HG03039 (cell line): Measurements from ENCODE around the gene SPATA13.

Experiments used
- ATAC-seq: cut with Tn5 transposase; IDR thresholded peaks from one replicate; pipeline ENCODE4 v1.9.1; 2021; ENCODE audit warnings: mild to moderate bottlenecking, moderate library complexity; ENCODE audit not compliant: unreplicated experiment

Gene SPATA13

GRCh38 chr13:24221007-24221406 lies 60.5 kb downstream of the SPATA13 start:
- no peak for ATAC-seq

GRCh38 chr13:24222756-24223155 lies 62.2 kb downstream of the SPATA13 start:
- ATAC-seq, result no peak

GRCh38 chr13:24223341-24224231 lies 63.1 kb downstream of the SPATA13 start:
- ATAC-seq, result no peak

GRCh38 chr13:24224232-24224680 lies 63.7 kb downstream of the SPATA13 start:
- no peak for ATAC-seq

GRCh38 chr13:24225062-24225461 lies 64.5 kb downstream of the SPATA13 start:
- no peak for ATAC-seq

GRCh38 chr13:24225930-24226329 lies 65.4 kb downstream of the SPATA13 start:
- ATAC-seq, result no peak

- no peak for ATAC-seq
These were observed 66.2 kb downstream of the SPATA13 start for GRCh38 chr13:24226762-24227161.

GRCh38 chr13:24228852-24229458 lies 68.4 kb downstream of the SPATA13 start:
- ATAC-seq, result no peak

GRCh38 chr13:24230428-24231072 lies 70.0 kb downstream of the SPATA13 start:
- no peak for ATAC-seq

- ATAC-seq, result no peak
These were observed 70.9 kb downstream of the SPATA13 start for GRCh38 chr13:24231377-24231776.

- ATAC-seq, result no peak
These were observed 71.5 kb downstream of the SPATA13 start for GRCh38 chr13:24232037-24232436.

- no peak for ATAC-seq
These were observed 72.0 kb downstream of the SPATA13 start for GRCh38 chr13:24232474-24232873.

- no peak for ATAC-seq
These were observed 72.9 kb downstream of the SPATA13 start for GRCh38 chr13:24233351-24233901.

- no peak for ATAC-seq
These were observed 73.8 kb downstream of the SPATA13 start for GRCh38 chr13:24234200-24234915.

GRCh38 chr13:24237356-24237755 lies 76.8 kb downstream of the SPATA13 start:
- ATAC-seq, result no peak

GRCh38 chr13:24241336-24241735 lies 80.8 kb downstream of the SPATA13 start:
- ATAC-seq, result no peak

GRCh38 chr13:24242100-24242499 lies 81.6 kb downstream of the SPATA13 start:
- ATAC-seq, result no peak

GRCh38 chr13:24243302-24243701 lies 82.8 kb downstream of the SPATA13 start:
- no peak for ATAC-seq

GRCh38 chr13:24244802-24245201 lies 84.3 kb downstream of the SPATA13 start:
- no peak for ATAC-seq

- no peak for ATAC-seq
These were observed 86.5 kb downstream of the SPATA13 start for GRCh38 chr13:24247016-24247415.

- ATAC-seq, result no peak
These were observed 89.1 kb downstream of the SPATA13 start for GRCh38 chr13:24249624-24250023.
